GM19043 (cell line): Measurements from ENCODE around the gene LAG3.

ENCODE experiments used
- ATAC-seq: cut with Tn5 transposase; IDR thresholded peaks from one replicate; pipeline ENCODE4 v1.9.1; 2021; ENCODE audit warnings: low read depth; ENCODE audit not compliant: unreplicated experiment

LAG3 gene

GRCh38 chr12:6821591-6822425 is 49.5 kb downstream of the LAG3 start, which contains the start of gene GPR162:
Gene GPR162, plus strand, starts transcription at chr12:6821821. Its CDS starts 2,078 bp downstream, at chr12:6823899.
- no peak for ATAC-seq

- ATAC-seq = no peak
Measured at GRCh38 chr12:6822426-6823135, 50.3 kb downstream of the LAG3 start.

- ATAC-seq = no peak
Measured at GRCh38 chr12:6823182-6824084, 51.1 kb downstream of the LAG3 start.

DNA sequence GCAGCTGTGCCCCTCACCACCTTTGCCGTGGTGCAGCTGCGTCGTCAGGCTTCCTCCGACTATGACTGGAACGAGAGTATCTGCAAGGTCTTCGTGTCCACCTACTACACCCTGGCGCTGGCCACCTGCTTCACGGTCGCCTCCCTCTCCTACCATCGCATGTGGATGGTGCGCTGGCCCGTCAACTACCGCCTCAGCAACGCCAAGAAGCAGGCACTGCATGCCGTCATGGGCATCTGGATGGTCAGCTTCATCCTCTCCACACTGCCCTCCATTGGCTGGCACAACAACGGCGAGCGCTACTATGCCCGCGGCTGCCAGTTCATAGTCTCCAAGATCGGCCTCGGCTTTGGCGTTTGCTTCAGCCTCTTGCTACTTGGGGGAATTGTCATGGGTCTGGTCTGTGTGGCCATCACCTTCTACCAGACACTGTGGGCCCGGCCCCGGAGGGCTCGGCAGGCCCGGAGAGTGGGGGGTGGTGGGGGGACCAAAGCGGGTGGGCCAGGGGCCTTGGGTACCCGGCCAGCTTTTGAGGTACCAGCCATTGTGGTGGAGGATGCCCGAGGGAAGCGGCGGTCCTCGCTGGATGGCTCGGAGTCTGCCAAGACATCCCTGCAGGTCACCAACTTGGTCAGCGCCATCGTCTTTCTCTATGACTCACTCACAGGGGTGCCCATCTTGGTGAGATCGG is 51.9 kb downstream of the LAG3 start:
- ATAC-seq = no peak

GRCh38 chr12:6824901-6825381 is 52.6 kb downstream of the LAG3 start:
- ATAC-seq = no peak

GRCh38 chr12:6825398-6826124 is 53.2 kb downstream of the LAG3 start:
- no peak for ATAC-seq

DNA sequence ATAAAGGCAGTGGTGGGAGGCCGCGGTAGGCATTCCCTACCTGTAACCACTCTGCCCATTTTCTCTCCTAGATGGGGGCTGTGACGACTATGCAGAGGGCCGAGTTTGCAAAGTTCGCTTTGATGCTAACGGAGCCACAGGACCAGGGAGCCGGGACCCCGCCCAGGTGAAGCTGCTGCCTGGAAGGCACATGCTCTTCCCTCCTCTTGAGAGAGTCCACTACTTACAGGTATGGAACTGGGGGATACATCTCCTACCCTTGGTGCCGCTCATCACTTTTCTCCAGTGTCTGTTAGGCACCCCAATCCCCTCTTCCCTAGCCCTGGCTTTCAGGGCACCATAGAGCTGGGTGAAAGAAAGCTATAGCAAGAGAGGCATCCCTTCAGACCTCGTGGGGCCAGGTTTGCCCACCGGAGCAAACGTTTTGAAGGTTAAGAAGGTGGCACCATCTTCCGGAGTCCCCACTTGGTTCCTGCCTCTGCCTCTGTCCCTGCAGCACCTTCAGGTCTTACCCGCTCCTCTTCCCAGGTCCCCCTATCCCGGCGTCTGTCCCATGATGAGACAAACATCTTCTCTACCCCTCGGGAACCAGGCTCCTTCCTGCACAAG is 53.9 kb downstream of the LAG3 start:
- ATAC-seq = no peak

GRCh38 chr12:6826734-6827436 is 54.6 kb downstream of the LAG3 start:
- no peak for ATAC-seq

- ATAC-seq = no peak
Measured at GRCh38 chr12:6827437-6827911, 55.2 kb downstream of the LAG3 start.
